ENCODE data around the gene PPFIA4.

The PPFIA4 gene

GRCh38 chr1:202987922-202988583 lies 38.2 kb upstream of the PPFIA4 start:
- H3K4me3 ChIP-seq (replicated peaks in 1 of 2; ENCODE audit: low read depth in 2 of 2, low read length in 2 of 2), result no peak overlapping the region
- no peak for TF ChIP-seq CTCF (IDR thresholded peaks at IDR 0.05; ENCODE audit: low read depth, low read length)
- no peak for DNase-seq (ENCODE audit: low read depth in 2 of 2)

- TF ChIP-seq CTCF (IDR thresholded peaks at IDR 0.05; ENCODE audit: low read depth, low read length), result no peak
- no peak overlapping the region for H3K4me3 ChIP-seq (replicated peaks in 1 of 2; ENCODE audit: low read depth in 2 of 2, low read length in 2 of 2)
- DNase-seq (ENCODE audit: low read depth in 2 of 2), result no peak
Observed at GRCh38 chr1:202989879-202990278, 36.4 kb upstream of the PPFIA4 start.

- DNase-seq (ENCODE audit: low read depth in 2 of 2), result no peak
- TF ChIP-seq CTCF (IDR thresholded peaks at IDR 0.05; ENCODE audit: low read depth, low read length), result no peak
- H3K4me3 ChIP-seq (replicated peaks in 1 of 2; ENCODE audit: low read depth in 2 of 2, low read length in 2 of 2), result no peak overlapping the region
Observed at GRCh38 chr1:202991112-202991511, 35.2 kb upstream of the PPFIA4 start.

GRCh38 chr1:202994756-202995155 lies 31.5 kb upstream of the PPFIA4 start:
- no peak for DNase-seq (ENCODE audit: low read depth in 2 of 2)
- no peak for TF ChIP-seq CTCF (IDR thresholded peaks at IDR 0.05; ENCODE audit: low read depth, low read length)
- H3K4me3 ChIP-seq (replicated peaks in 1 of 2; ENCODE audit: low read depth in 2 of 2, low read length in 2 of 2), result no peak overlapping the region

GRCh38 chr1:202998836-202999750 lies 27.2 kb upstream of the PPFIA4 start:
- no peak overlapping the region for H3K4me3 ChIP-seq (replicated peaks in 1 of 2; ENCODE audit: low read depth in 2 of 2, low read length in 2 of 2)
- TF ChIP-seq CTCF (IDR thresholded peaks at IDR 0.05; ENCODE audit: low read depth, low read length), result peak; percentile 74
- DNase-seq (ENCODE audit: low read depth in 2 of 2), result peak; percentile 69 to 72

GRCh38 chr1:203000217-203000944 lies 25.9 kb upstream of the PPFIA4 start:
- DNase-seq (ENCODE audit: low read depth in 2 of 2), result no peak
- no peak overlapping the region for H3K4me3 ChIP-seq (replicated peaks in 1 of 2; ENCODE audit: low read depth in 2 of 2, low read length in 2 of 2)
- no peak for TF ChIP-seq CTCF (IDR thresholded peaks at IDR 0.05; ENCODE audit: low read depth, low read length)

Data from cardiac fibroblast (primary cell).